ENCODE results near the gene CBX3.
A peak's percentile ranks its signal among the peaks of the same experiment; 100 is the strongest.
"Not testable (repeated sequence)": the region's sequence is repeated elsewhere in the genome, so short reads cannot be mapped to it uniquely, and the experiment has no call there.

CBX3 gene

DNA sequence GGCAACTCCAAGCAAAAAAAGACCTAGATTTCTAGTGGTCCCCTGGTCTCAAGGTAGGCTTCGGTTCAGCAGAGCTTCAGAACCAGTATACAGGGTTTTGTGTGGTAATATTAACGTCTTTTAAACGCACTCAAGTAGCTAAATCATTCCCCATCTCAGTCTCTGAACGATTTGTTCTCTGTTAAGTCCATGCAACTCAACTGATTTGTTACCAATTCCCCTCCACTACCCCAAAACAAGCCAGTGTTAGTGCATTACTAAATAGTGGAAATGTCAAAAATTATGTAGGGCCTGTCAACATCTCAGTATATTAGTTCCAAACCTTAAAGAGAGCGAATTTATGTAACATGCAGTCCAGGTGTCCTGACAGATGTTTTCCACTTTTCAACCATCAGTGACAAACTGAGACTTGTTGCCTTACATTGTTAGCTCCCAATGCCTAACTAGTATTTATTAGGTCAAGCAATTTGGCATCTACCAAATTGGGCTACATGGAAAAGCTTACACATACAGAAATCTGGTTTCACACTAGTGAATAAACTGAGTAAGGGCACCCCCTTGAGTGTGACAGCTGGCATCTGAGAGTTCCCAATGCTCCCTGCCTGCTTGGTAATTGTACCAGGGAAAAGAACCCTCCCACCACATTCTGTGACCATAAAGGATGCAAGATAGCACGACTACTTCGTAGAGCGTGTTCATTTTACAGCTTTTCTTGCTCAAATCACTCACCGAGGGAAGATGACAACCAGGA is 13.2 kb upstream of the CBX3 start:
- peak; percentile 81 for DNase-seq (ENCODE audit: low spot score)

DNA sequence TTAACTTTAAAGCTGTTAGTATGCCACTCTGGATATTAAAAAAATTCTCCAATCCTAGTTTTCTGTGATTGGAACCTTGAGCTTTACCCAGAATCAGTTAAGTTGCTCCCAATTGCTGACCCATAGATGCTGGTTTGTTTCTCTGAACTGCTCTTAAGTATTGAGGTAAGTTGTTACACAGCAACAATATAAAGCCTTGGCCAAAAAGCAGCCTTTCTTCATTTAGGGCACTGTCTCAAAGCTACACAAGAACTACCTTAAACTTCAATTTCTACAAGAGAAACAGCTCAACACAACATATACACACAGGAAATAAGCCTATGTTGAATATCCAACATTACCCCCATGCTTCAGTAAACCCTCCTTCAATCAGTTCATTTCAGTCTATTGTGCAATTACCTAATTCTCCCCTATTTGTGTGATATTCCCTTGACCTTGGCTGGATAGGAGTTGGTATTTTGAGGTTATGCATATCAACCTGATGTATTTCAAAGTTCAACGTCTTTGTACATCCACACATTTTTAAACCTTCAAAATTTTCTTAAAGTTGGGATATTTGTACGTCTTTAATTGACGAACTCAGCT is 12.5 kb upstream of the CBX3 start:
- peak; percentile 70 for DNase-seq (ENCODE audit: low spot score)

DNA sequence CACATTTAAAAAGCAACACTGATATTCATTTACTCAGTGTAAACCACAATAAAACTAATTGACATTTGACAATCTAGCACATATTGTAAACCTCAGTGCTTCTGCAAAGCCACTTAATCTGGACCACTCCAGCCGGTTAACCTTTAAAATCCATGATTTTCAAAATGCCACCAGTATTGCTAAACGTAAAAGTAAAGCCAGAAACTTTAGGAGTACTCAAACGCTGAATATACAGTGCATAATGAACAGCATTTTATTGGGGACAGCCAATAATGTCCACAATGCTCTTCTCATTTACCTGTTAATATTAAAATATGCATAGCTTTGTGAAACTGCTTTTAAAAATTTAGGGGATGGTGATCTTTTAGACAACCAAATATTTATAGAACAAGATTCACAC is 11.8 kb upstream of the CBX3 start:
- DNase-seq (ENCODE audit: low spot score): peak; percentile 58

DNA sequence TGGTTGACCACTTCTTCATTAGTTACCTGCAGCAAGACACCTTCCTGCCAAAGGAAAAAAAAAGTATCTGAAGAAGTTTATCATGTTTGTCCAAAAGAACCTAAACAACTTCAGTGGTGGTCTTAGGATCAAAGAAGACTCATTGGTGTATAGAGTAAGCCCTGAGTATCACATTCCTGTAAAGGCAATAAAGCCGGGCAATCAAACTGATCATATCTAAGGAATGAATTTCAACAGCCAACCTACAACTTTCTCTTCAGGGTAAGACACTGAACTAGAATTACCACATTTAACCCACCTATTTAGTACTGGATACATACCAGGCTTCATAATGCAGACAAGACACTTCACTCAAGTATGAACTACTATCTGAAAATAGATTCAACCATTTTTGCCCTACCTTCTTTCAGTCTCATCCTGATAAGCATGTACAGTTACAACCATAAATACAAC is 11.1 kb upstream of the CBX3 start:
- peak; percentile 60 for DNase-seq (ENCODE audit: low spot score)

DNA sequence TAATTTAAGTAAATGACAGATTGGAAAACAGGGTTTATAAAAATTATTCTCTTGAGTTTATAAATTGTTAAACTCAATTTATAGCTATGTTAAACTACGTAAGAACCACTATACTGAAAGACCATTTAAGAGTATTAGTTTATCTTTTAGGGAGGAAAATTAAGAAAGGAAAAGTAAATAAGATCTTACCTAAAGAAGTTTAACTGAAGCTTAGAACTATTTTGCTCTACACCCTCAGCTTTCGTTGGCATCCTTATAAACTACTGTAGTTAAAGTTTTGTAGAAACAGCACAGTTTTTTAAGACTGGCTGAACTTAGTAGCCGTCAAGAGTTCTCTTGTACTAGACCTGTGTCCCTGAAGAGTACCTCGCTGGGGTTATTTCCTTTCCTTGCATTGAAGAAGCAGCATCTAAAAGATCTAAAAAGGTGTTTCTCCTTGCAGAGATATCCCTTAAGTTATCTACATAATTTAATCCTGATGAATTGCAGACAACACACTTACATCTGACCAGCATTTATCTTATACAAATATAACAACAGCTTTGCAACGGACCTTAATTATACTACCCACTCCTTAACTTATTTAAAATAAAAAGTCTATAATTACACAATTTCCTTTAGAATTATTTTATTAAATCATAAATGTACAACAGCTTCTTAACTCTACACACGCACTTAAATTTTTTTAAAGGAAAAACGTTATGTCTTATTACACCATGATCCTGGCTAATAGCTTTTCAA is 10.1 kb upstream of the CBX3 start:
- peak; percentile 54 for DNase-seq (ENCODE audit: low spot score)

DNA sequence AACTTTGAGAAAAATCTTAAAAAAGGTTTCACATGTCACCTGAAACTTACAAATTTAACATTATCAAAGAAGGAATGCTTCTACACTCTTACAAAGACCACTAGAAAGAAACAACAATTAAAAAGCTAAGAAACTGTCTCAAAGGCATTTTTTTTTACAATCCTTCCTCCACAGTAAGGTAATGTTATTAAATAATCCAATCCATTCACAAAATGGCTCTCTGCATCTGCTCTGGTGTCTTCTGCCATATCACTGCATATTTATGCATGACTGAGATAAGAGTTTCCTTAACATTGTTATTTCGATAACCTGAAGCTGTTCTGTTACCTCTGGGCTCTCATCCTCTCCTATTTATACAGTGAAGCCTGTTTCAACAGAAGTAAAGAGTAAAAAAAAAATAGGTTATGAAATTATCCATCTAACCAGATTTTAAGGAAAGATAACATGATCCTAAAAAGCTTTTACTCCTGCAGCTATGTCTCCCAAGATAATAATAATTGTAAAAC is 9.5 kb upstream of the CBX3 start:
- DNase-seq (ENCODE audit: low spot score): peak; percentile 50

DNA sequence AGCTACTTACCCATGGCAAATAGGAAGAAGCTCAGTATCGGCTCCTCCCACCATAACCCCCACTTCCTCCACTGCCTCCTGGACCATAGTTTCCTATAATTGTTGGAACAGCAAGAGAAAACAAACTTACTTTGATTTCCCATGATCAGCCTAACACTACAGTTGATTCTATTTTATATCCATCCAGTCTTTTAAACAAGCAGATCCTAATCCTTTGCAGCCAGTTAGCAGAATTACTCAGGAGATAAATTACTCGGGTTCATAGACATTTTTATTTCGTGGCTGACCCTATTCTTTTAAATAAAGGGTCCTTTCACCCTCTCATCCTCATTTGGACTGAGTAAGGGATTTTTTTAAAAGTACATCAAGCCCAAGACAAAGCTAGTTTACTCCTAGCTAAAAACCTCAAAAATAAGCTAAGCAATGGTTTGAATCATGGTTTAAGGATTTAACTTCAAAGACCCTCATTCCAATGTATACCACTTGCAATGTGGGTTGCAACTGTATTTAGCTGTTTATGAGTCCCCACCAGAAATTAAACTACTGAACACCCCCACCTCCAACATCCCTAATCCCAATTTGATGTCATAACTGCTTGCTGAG is 9.0 kb upstream of the CBX3 start:
- DNase-seq (ENCODE audit: low spot score): peak; percentile 52

DNA sequence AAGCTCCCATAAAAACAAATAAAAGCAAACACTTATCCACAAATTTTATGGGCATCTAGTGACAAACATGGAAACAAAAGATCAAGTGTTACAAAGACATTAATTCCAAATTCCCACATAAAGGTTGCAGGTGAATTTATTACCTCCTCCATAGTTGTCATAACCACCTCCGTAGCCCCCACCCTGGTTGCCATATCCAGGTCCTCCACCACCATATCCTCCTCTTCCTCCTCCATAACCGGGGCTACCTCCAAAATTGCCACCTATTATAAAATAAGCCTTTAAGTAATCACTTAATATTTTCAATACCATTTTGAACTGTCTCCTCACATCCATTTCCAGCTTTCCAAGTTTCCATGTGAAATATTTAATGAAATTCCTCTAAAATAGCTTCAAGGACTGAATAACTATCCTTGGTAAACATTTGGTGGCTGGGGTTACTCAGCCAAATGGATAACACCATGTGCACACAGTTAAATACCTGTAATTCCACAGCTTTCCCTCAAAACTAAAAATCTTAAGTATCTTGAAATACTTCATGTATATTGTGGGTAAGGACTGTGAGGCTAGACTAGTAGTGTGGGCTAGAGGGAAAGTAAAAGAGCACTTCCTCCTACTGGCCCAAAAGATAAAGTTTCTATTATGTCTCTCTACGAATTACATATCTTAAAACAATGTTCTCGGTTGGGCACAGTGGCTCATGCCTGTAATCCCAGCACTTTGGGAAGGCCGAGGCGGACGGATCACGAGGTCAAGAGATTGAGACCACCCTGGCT is 7.9 kb upstream of the CBX3 start:
- peak; percentile 41 for DNase-seq (ENCODE audit: low spot score)

DNA sequence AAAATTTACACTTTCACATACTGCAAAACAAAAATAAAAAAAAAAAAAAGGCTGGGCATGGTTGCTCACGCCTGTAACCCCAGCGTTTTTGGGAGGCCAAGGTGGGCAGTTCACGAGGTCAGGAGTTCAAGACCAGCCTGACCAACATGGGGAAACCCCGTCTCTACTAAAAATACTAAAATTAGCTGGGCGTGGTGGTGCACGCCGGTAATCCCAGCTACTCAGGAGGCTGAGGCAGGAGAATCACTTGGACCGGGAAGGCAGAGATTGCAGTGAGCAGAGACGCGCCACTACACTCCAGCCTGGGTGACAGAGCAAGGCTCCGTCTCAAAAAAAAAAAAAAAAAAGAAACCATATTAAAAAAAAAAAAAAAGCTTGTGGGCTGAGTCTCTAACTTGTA is 6.8 kb upstream of the CBX3 start:
- not testable (repeated sequence) for DNase-seq (ENCODE audit: low spot score)

DNA sequence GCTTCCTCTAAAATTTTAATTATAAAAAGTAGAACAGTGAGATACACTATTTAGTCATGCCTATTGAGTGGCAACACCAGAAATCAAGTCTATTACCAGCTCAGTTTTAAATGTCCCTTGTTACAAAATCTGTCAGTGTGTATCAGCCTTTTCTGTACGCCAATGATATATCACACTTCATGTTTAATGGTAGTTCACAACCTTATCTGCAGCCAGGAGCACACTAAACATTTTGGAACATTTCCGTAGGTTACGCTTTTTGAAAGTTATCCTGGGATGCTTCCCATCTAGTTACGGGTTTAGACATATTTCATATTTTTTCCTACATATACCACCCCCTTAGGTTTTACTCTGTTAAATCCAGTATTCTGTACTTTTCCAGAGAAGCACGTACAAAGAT is 6.4 kb upstream of the CBX3 start:
- DNase-seq (ENCODE audit: low spot score): peak; percentile 48

DNA sequence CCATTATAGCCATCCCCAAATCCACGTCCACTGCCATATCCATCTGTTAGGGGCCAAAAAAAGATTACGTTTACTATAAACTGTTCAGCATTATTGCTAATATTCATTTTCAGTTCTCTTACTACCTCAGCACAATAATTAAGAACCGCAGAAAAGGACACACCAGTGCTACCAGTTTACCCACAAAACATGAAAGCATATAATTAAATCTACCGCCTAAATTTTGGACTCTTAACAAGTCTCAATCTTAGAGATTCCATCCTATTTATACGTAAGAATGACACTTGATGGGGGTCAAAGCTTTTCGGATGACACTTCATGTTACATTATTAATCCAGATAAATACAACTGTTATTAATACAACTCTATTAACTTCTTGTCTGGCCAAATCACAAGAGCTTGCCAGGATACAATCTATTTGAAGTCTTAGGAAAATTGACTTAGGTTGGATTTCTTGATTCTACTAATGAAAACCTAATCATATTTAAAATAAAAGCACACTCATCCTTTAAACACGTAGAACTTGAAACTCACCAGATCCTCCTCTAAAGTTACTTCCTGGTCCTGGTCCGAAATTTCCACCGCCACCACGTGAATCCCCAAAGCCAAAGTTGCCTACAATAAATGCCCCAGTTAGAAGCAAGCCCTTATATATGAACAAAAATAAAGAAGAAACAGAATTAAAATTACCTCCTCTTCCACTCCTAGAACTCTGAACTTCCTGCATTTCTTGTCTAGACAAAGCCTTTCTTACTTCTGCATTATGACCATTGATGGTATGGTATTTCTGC is 5.5 kb upstream of the CBX3 start:
- peak; percentile 28 for DNase-seq (ENCODE audit: low spot score)

DNA sequence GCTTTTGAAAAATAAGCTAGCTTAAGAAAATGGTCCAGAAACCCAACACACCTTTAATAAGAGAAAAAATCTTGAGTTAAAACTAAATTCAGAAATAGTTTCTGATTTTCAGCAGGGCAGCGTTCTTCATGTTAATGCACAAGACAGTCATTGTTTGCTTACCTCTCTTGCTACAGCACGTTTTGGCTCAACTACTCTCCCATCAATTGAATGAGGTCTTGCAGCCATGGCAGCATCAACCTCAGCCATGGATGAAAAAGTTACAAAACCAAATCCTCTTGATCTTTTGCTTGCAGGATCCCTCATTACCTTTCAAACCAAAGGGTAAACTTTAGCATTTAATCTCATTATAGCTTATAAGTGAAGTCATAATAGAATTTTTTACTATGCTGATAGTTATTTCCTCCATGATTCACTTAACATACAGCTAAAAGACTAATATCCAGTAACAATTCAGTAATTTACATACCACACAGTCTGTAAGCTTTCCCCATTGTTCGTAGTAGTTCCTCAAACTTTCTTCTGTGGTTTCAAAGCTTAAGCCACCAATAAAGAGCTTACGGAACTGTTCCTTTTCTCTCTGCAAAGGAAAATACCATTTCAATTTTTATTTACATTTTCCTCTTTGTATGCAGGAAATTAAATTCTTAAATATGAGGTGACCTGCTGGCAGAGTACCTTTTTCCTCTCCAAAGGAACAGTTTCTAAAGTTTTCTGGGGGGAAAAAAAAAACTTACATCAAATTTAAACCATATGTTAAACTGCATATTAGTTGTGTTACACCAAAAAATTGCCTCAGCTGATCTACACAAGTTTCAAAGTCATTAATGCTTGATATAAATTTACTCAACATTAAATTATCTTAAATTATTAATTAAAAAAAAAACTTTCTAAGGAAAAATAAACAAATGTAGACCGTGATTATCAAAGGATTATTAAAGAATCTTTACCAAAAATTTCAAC is 4.1 kb upstream of the CBX3 start:
- peak; percentile 45 for DNase-seq (ENCODE audit: low spot score)

DNA sequence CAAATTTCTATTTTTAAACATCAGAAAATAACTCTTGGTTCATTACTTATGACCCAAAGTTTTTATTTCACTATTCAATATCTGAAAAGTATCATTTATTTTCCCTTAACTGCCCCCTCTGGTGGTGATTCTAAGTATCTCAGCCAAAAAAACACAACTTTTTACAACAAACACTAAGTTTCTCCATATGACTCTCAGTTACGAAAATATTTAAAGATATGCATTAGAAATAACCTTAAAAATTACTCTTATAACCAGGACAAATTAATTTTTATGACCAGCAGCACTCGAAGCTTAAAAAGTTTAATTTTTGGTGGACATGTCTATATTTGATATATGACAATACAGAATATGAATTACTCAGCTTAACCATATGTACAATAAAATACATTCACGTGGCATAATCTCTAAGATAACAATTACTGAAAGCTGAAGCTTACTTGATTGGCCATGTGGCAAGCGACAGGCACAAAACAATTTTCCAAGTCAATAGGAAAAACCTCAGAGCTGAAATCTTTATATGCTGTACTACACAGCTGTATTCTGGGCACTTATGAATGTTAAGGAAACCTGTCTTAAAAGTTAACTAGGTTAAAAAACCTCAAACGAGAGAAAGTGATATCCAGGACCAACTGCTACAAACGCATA is 3.3 kb upstream of the CBX3 start:
- DNase-seq (ENCODE audit: low spot score): peak; percentile 84

DNA sequence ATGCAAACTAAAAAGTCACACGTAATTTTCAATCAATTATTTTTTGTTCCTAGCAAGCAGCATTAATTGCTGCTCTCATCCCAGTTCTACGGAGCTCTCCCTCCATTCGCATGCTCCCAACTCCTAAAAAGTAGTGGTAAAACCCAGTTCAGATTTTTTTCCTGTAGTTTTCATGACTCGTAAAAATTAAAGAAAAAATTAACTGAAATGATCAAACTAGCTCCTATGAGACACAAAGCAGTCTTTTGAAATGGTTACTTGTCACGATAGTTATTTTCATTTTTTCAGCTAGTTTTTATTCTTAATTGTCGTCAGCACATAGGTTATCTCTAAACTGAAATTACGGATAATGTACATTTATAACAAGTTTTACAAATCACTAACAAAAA is 2.8 kb upstream of the CBX3 start:
- no peak for DNase-seq (ENCODE audit: low spot score)

DNA sequence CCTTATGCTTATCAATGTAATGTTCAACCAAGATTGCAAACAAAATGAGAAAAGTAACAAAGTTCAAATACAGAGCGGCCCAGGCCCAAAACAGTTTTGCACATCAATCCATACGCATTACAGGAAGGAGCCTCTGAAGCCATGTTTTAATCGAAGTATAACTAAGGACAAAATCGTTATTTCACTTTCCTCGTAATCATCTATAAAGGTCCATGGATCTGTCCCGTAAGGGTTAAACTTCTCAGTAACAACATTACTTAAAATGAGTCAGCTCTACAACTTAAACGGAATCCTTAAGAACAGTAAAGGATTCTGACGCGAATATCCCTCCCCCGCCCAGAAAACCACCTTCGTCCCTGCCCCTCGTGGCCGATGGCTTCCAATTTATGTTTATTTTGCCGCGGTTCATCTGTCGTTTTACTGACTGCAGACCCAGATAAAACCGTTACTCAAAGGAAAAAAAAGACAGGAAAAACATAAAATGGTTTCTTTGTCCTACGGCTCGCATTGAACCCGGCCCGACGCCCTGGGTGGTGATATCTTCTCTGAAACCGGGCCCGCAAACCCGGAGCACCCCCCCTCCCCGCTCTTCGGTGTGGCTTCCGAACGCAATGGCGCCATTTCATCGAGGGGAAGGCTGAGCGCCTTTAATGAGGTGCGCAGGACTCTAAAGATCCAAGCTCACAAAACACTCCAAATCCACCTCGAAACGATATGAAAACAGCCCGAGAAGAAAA is 2.1 kb upstream of the CBX3 start:
- peak; percentile 61 for DNase-seq (ENCODE audit: low spot score)

DNA sequence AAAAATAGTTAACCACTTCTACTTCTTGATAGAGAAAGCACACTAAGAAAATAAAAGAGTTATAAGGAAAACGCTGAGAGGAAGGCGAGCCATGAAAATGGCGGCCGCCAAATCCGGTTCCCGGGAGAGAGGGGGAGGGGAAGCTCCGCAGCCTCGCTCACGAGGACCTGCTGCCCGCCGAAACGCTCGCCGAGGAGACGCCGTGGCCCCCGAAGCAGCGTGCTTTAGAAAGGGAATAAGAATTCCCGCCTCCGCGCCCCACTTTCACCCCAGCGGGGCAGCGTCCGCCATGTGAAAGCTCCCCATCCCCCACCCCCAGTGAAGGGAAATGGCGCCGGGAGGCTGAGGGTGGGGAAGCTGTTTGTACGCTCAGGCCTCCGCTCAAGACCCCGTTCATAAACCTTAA is 1.5 kb upstream of the CBX3 start:
- DNase-seq (ENCODE audit: low spot score): peak; percentile 86

DNA sequence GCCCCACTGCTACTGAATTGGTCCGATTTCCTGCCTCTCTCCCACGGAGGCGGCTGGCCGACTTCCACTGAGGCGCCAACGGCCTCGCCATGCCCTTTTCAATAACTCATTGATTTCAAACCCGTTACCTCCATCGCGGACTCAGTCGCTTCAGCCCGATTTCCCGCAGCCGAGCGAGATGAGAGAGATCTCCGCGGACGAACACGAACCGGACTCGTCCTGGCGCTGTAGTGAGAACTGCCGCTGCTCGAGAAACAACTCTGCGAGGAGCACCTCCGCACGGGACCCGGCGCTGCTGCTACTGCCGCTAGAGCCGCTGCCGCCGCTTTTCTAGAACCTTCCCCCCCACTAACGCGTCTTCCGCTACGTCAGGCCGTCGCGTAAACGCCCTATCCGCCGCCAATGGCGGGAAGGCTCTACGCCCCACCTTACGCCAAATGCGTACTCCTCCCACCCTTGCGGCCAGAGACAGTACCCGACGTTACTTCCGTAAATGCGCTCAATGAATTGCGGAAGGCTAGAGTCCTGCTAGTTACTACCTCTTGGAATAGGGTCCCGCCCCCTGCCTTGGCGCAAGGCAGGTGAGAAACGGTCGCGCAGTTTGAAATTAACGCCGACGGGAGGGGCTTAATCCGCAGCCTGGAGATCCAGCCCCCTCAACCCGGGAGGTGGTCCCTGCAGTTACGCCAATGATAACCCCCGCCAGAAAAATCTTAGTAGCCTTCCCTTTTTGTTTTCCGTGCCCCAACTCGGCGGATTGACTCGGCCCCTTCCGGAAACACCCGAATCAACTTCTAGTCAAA is 900 bp upstream of the CBX3 start, which contains the start of gene HNRNPA2B1:
Gene HNRNPA2B1 (minus strand): TSS at position 303 of the 803 bp plus-strand sequence. CDS start 169 bp downstream, at position 134.
- DNase-seq (ENCODE audit: low spot score): peak; percentile 100
